Measurements from ENCODE around the gene SMIM15.

The SMIM15 gene

GRCh38 chr5:61176631-61177030 lies 14.4 kb upstream of the SMIM15 start:
- no peak overlapping the region for H3K4ac ChIP-seq (ENCODE audit: low read depth in 1 of 2, low read length in 2 of 2)
- H4K8ac ChIP-seq (ENCODE audit: low read length): no peak overlapping the region
- H3K9ac ChIP-seq (ENCODE audit: low read length): no peak overlapping the region
- no peak overlapping the region for H3K18ac ChIP-seq (ENCODE audit: low read depth in 1 of 2, low read length in 2 of 2)
- DNase-seq: no peak
- H2BK5ac ChIP-seq (ENCODE audit: low read depth, low read length, poor library complexity, severe bottlenecking): no peak overlapping the region
- H2BK120ac ChIP-seq (ENCODE audit: low read depth, low read length): no peak overlapping the region
- no peak overlapping the region for H3K4me3 ChIP-seq (ENCODE audit: insufficient read depth in 1 of 2, low read depth in 1 of 2, low read length in 2 of 2)
- H2BK12ac ChIP-seq (ENCODE audit: low read length in 2 of 2): no peak overlapping the region
- no peak overlapping the region for H4K91ac ChIP-seq (ENCODE audit: low read length)
- no peaks in the 10 kb centered on the region for H3K4me1 ChIP-seq (ENCODE audit: control insufficient read depth, insufficient read depth, low read depth, low read length)
- no peak overlapping the region for H2AK5ac ChIP-seq (ENCODE audit: low read length, severe bottlenecking)
- H2BK15ac ChIP-seq (ENCODE audit: low read depth, poor library complexity, severe bottlenecking): no peak overlapping the region
- no peaks in the 10 kb centered on the region for H3K27me3 ChIP-seq (ENCODE audit: control insufficient read depth in 1 of 2, insufficient read depth in 1 of 2, low read length in 2 of 2)
- no peak overlapping the region for H3K27ac ChIP-seq (ENCODE audit: low read length, poor library complexity, severe bottlenecking)
- H2AFZ ChIP-seq (ENCODE audit: low read depth, low read length): no peak overlapping the region
- no peaks in the 10 kb centered on the region for H3K79me1 ChIP-seq (replicated peaks; ENCODE audit: low read length, poor library complexity, severe bottlenecking)
- H3K14ac ChIP-seq (ENCODE audit: low read length in 2 of 2): no peak overlapping the region
- no peaks in the 10 kb centered on the region for H3K9me3 ChIP-seq (ENCODE audit: control insufficient read depth, low read length)
- WGBS: 99% methylated on average over 3 of the region's 3 CpGs
- no peak overlapping the region for H3K4me2 ChIP-seq (ENCODE audit: low read length, poor library complexity, severe bottlenecking)
- H3K23ac ChIP-seq (ENCODE audit: low read length in 2 of 2): no peak overlapping the region
- H3K36me3 ChIP-seq (ENCODE audit: control insufficient read depth in 1 of 2, insufficient read depth in 2 of 2, low read depth in 1 of 2, low read length in 2 of 2): no peaks in the 10 kb centered on the region

GRCh38 chr5:61171479-61171878 lies 9.2 kb upstream of the SMIM15 start:
- Histone ChIP-seq H2AK5ac (ENCODE audit: low read length, severe bottlenecking) (no peak overlapping the region), H4K91ac (ENCODE audit: low read length) (no peak overlapping the region), H3K14ac (ENCODE audit: low read length in 2 of 2) (no peak overlapping the region), H3K18ac (ENCODE audit: low read depth in 1 of 2, low read length in 2 of 2) (no peak overlapping the region), H2BK12ac (ENCODE audit: low read length in 2 of 2) (no peak overlapping the region), H2AFZ (ENCODE audit: low read depth, low read length) (no peak overlapping the region), H3K4ac (ENCODE audit: low read depth in 1 of 2, low read length in 2 of 2) (no peak overlapping the region), H2BK5ac (ENCODE audit: low read depth, low read length, poor library complexity, severe bottlenecking) (no peak overlapping the region), H3K36me3 (ENCODE audit: control insufficient read depth in 1 of 2, insufficient read depth in 2 of 2, low read depth in 1 of 2, low read length in 2 of 2) (no peaks in the 10 kb centered on the region), H2BK15ac (ENCODE audit: low read depth, poor library complexity, severe bottlenecking) (no peak overlapping the region), H3K4me1 (ENCODE audit: control insufficient read depth, insufficient read depth, low read depth, low read length) (no peaks in the 10 kb centered on the region), H3K9ac (ENCODE audit: low read length) (no peak overlapping the region), H3K27ac (ENCODE audit: low read length, poor library complexity, severe bottlenecking) (no peak overlapping the region), H4K8ac (ENCODE audit: low read length) (no peak overlapping the region), H3K4me3 (ENCODE audit: insufficient read depth in 1 of 2, low read depth in 1 of 2, low read length in 2 of 2) (no peak overlapping the region), H3K9me3 (ENCODE audit: control insufficient read depth, low read length) (no peaks in the 10 kb centered on the region), H3K79me1 (replicated peaks; ENCODE audit: low read length, poor library complexity, severe bottlenecking) (no peaks in the 10 kb centered on the region), H3K23ac (ENCODE audit: low read length in 2 of 2) (no peak overlapping the region), H3K4me2 (ENCODE audit: low read length, poor library complexity, severe bottlenecking) (no peak overlapping the region), H2BK120ac (ENCODE audit: low read depth, low read length) (no peak overlapping the region), H3K27me3 (ENCODE audit: control insufficient read depth in 1 of 2, insufficient read depth in 1 of 2, low read length in 2 of 2) (no peaks in the 10 kb centered on the region)
- DNase-seq: no peak
- WGBS: no CpG with 5 or more reads among the region's 1 CpG

- Histone ChIP-seq H3K4me2 (ENCODE audit: low read length, poor library complexity, severe bottlenecking) (no peak overlapping the region), H3K79me1 (replicated peaks; ENCODE audit: low read length, poor library complexity, severe bottlenecking) (peaks cover 4% of the 10 kb centered on the region), H2AK5ac (ENCODE audit: low read length, severe bottlenecking) (no peak overlapping the region), H3K36me3 (ENCODE audit: control insufficient read depth in 1 of 2, insufficient read depth in 2 of 2, low read depth in 1 of 2, low read length in 2 of 2) (no peaks in the 10 kb centered on the region), H3K4me3 (ENCODE audit: insufficient read depth in 1 of 2, low read depth in 1 of 2, low read length in 2 of 2) (no peak overlapping the region), H2BK120ac (ENCODE audit: low read depth, low read length) (no peak overlapping the region), H2BK5ac (ENCODE audit: low read depth, low read length, poor library complexity, severe bottlenecking) (no peak overlapping the region), H3K18ac (ENCODE audit: low read depth in 1 of 2, low read length in 2 of 2) (no peak overlapping the region), H3K9ac (ENCODE audit: low read length) (no peak overlapping the region), H3K27me3 (ENCODE audit: control insufficient read depth in 1 of 2, insufficient read depth in 1 of 2, low read length in 2 of 2) (no peaks in the 10 kb centered on the region), H3K4ac (ENCODE audit: low read depth in 1 of 2, low read length in 2 of 2) (no peak overlapping the region), H2BK15ac (ENCODE audit: low read depth, poor library complexity, severe bottlenecking) (no peak overlapping the region), H3K9me3 (ENCODE audit: control insufficient read depth, low read length) (no peaks in the 10 kb centered on the region), H3K4me1 (ENCODE audit: control insufficient read depth, insufficient read depth, low read depth, low read length) (peaks cover 2% of the 10 kb centered on the region), H2AFZ (ENCODE audit: low read depth, low read length) (no peak overlapping the region), H3K27ac (ENCODE audit: low read length, poor library complexity, severe bottlenecking) (no peak overlapping the region), H3K23ac (ENCODE audit: low read length in 2 of 2) (no peak overlapping the region), H2BK12ac (ENCODE audit: low read length in 2 of 2) (no peak overlapping the region), H4K91ac (ENCODE audit: low read length) (no peak overlapping the region), H3K14ac (ENCODE audit: low read length in 2 of 2) (no peak overlapping the region), H4K8ac (ENCODE audit: low read length) (no peak overlapping the region)
- WGBS: 94% methylated on average over 7 of the region's 8 CpGs
- no peak for DNase-seq
These were observed 6.7 kb upstream of the SMIM15 start for GRCh38 chr5:61168951-61169350.

DNA sequence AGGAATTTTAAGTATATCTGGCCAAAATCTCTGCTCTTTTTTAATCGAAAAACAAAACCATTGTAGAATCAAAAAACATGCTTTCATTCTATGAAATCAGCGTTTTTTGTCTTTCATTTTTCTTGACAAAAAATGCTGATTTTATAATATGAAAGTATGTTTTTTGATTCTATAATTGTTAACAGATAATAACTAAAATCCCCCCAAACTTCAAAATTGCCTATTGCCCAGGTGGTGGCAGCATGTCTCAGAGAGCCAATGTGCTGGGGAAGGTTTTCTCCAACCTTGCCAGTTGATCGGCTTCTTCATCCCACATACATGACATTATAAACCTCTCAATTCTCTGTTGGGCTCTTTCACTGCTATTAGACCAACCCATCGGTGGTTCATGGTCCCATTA lies 5.1 kb upstream of the SMIM15 start:
- no peak overlapping the region for H2BK15ac ChIP-seq (ENCODE audit: low read depth, poor library complexity, severe bottlenecking)
- DNase-seq: peak; percentile 39
- H3K4me1 ChIP-seq (ENCODE audit: control insufficient read depth, insufficient read depth, low read depth, low read length): peaks cover 4% of the 10 kb centered on the region
- H3K18ac ChIP-seq (ENCODE audit: low read depth in 1 of 2, low read length in 2 of 2): no peak overlapping the region
- no peak overlapping the region for H3K27ac ChIP-seq (ENCODE audit: low read length, poor library complexity, severe bottlenecking)
- WGBS: 77% methylated on average over 2 of the region's 4 CpGs
- H3K27me3 ChIP-seq (ENCODE audit: control insufficient read depth in 1 of 2, insufficient read depth in 1 of 2, low read length in 2 of 2): no peaks in the 10 kb centered on the region
- no peak overlapping the region for H2AK5ac ChIP-seq (ENCODE audit: low read length, severe bottlenecking)
- H2BK12ac ChIP-seq (ENCODE audit: low read length in 2 of 2): no peak overlapping the region
- no peak overlapping the region for H3K4ac ChIP-seq (ENCODE audit: low read depth in 1 of 2, low read length in 2 of 2)
- no peak overlapping the region for H3K23ac ChIP-seq (ENCODE audit: low read length in 2 of 2)
- no peak overlapping the region for H2BK5ac ChIP-seq (ENCODE audit: low read depth, low read length, poor library complexity, severe bottlenecking)
- H3K9ac ChIP-seq (ENCODE audit: low read length): peak overlapping the region; percentile 22
- H4K8ac ChIP-seq (ENCODE audit: low read length): no peak overlapping the region
- no peak overlapping the region for H3K4me3 ChIP-seq (ENCODE audit: insufficient read depth in 1 of 2, low read depth in 1 of 2, low read length in 2 of 2)
- no peak overlapping the region for H3K4me2 ChIP-seq (ENCODE audit: low read length, poor library complexity, severe bottlenecking)
- H2BK120ac ChIP-seq (ENCODE audit: low read depth, low read length): no peak overlapping the region
- no peak overlapping the region for H3K14ac ChIP-seq (ENCODE audit: low read length in 2 of 2)
- no peaks in the 10 kb centered on the region for H3K9me3 ChIP-seq (ENCODE audit: control insufficient read depth, low read length)
- peaks cover 6% of the 10 kb centered on the region for H3K79me1 ChIP-seq (replicated peaks; ENCODE audit: low read length, poor library complexity, severe bottlenecking)
- no peaks in the 10 kb centered on the region for H3K36me3 ChIP-seq (ENCODE audit: control insufficient read depth in 1 of 2, insufficient read depth in 2 of 2, low read depth in 1 of 2, low read length in 2 of 2)
- H4K91ac ChIP-seq (ENCODE audit: low read length): no peak overlapping the region
- no peak overlapping the region for H2AFZ ChIP-seq (ENCODE audit: low read depth, low read length)
